ENCODE measurements around the gene GEMIN5.
"Not testable (repeated sequence)": the region's sequence is repeated elsewhere in the genome, so short reads cannot be mapped to it uniquely, and the experiment has no call there.

GEMIN5 gene, protein sequence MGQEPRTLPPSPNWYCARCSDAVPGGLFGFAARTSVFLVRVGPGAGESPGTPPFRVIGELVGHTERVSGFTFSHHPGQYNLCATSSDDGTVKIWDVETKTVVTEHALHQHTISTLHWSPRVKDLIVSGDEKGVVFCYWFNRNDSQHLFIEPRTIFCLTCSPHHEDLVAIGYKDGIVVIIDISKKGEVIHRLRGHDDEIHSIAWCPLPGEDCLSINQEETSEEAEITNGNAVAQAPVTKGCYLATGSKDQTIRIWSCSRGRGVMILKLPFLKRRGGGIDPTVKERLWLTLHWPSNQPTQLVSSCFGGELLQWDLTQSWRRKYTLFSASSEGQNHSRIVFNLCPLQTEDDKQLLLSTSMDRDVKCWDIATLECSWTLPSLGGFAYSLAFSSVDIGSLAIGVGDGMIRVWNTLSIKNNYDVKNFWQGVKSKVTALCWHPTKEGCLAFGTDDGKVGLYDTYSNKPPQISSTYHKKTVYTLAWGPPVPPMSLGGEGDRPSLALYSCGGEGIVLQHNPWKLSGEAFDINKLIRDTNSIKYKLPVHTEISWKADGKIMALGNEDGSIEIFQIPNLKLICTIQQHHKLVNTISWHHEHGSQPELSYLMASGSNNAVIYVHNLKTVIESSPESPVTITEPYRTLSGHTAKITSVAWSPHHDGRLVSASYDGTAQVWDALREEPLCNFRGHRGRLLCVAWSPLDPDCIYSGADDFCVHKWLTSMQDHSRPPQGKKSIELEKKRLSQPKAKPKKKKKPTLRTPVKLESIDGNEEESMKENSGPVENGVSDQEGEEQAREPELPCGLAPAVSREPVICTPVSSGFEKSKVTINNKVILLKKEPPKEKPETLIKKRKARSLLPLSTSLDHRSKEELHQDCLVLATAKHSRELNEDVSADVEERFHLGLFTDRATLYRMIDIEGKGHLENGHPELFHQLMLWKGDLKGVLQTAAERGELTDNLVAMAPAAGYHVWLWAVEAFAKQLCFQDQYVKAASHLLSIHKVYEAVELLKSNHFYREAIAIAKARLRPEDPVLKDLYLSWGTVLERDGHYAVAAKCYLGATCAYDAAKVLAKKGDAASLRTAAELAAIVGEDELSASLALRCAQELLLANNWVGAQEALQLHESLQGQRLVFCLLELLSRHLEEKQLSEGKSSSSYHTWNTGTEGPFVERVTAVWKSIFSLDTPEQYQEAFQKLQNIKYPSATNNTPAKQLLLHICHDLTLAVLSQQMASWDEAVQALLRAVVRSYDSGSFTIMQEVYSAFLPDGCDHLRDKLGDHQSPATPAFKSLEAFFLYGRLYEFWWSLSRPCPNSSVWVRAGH (N-terminal part only)

DNA sequence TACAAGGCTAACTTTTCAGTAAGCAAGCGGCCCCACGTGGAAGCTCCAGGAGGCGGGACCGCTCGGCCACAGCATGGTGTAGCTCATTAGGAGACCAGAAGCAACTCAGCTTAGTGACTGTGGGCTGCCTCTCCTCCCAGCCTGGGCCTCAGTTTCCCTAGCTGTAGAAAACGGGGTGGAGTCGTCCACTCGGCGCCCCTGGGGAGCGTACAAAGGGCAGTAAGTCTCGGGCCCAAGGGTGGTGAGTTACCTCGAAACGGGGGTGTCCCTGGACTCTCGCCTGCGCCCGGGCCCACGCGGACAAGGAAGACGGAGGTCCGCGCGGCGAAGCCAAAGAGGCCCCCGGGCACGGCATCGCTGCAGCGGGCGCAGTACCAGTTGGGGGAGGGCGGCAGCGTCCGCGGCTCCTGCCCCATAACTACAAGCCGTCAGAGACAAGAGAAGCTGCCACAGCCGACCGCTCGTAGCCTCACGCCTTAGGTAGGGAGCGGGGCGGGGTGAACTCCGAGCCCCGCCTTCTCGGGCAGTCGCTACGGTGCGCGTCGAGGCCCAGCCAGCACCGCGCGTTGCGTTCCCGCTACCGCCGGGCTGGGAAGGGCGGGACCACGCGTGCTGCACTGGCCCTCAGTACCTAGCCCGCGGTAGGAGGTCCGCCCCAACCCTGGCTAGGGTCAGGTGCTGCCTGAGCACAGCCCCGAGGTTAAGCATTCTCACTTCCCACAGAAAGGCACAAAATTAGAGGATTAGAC is at the start of gene GEMIN5:
Gene GEMIN5, minus strand, starts transcription at position 494 of the 749 bp plus-strand sequence. Its CDS starts 78 bp downstream, at position 416.
- peak; percentile 92 for DNase-seq

DNA sequence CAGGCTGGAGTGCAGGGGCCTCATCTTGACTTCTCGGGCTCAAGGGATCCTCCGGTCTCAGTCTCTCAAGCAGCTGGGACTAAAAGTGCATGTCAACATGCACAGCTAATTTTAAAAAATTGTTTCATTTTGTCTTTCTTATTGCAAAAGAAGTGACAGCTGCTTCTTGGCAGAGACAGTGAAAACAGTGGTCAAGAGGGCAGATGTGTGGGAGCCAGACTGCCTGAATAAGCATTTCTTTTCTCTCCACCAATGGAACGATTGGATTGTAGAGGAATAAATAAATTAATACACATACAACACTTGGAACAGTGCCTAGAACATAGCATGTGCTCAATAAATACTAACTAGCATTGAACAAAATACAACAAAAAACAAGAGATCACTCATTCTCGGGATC is 48.1 kb upstream of the GEMIN5 start:
- no peak for DNase-seq

DNA sequence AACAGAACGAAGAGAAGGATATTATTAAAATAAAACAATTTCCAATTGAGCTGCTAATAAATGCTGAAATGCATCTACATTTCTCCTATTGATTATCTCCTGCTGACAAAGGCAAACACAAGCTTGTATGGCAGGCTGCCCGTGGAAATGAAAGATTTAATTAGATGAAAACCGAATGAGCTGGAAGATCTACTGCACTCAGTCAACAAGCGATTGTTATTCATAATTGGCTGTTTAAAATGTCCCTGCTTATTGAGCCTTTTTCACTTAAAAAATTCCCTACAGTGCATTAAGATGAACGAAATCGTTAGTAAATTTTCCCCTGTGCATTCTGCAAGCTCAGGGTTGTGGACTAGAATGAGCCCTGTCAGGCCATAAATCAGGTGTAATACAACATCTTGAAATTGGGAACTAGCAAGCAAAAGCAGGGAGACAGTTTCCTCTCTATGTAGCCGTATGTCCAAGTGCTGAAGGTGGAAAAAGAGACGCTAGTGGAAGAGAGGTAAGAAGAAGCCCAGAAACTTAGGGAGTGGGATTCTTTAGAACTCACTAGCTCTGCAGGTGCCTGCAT is 47.0 kb upstream of the GEMIN5 start:
- no peak for DNase-seq

DNA sequence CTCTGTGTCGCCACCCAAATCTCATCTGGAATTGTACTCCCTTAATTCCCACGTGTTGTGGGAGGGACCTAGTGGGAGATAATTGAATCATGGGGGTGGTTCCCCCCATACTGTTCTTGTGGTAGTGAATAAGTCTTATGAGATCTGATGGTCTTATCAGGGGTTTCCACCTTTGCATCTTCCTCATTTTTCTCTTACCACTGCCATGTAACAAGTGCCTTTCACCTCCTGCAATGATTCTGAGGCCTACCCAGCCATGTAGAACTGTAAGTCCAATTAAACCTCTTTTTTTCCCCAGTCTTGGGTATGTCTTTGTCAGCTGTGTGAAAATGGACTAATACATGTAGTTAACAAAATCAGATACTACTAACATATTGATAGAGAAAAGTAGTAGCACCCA is 40.3 kb upstream of the GEMIN5 start:
- DNase-seq = not testable (repeated sequence)

DNA sequence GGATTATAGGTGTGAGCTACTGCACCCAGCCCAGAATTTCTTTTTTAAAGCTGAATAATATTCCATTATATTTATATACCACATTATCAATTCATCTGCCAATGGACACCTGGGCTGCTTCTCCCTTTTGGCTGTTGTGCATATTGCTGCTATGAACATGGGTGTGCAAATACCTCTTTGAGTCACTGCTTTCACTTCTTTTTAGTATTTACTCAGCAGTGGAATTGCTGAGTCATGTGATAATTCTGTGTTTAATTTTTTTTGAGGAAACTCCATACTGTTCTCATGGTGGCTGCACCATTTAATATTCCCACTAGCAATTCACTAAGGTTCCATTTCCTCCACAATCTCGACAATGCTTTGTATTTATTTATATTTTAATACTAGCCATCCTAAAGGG is 39.4 kb upstream of the GEMIN5 start:
- DNase-seq = no peak

DNA sequence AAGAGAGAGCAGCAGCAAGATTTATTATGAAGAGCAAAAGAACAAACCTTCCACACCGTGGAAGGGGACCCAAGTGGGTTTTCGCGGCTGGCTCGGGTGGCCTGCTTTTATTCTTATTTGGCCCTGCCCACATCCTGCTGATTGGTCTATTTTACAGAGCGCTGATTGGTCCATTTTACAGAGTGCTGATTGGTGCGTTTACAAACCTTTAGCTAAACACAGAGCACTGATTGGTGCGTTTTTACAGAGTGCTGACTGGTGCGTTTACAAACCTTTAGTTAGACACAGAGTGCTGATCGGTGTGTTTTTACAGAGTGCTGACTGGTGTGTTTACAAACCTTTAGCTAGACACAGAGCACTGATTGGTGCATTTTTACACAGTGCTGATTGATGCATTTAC is 38.1 kb upstream of the GEMIN5 start:
- not testable (repeated sequence) for DNase-seq

DNA sequence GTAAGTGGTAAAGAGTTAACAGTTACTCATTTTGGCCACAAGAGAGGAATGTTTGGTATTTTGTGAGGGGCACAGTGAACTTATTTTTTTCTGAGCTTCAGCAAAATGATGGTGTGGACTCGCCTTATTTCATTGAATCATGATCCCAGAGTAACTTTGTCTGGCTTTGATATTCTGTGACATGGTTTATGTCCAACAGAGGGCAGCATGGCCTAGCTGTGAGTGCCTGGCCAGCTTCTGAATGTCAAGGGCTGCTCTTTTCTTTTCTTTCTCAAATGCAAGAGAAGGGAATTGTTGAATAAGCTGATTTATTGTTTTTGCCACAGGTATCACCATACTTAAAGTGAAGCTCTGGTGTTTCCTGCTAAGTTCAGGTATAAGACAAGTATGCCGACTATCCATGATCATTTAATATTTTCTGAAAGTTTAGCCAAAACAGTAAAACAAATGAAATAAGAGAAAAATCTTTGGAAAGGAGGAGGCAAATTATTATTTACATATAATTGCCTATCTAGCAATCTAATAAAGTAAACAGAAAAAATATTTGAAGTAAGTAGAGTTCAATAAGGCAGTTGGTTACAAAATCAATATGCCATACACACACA is 34.6 kb upstream of the GEMIN5 start:
- DNase-seq = no peak

DNA sequence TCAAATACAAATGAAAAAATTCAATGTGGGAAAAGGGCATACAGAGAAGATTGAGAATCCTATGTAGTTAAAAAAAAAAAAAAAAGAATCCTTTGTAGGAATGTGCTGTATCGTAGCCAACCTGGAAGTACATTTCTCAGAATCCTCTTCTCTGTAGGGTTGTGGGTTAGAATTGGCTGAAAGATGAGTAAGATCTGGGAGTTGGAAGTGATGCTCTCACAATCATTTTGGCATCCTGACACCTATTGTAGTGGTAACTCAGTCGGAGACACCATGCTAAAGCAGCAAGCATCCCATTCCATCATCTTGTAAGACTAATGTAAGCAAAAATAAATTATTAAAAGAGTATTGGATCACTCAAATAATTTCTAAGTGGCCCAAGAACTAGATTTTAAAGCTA is 33.5 kb upstream of the GEMIN5 start:
- DNase-seq = no peak

DNA sequence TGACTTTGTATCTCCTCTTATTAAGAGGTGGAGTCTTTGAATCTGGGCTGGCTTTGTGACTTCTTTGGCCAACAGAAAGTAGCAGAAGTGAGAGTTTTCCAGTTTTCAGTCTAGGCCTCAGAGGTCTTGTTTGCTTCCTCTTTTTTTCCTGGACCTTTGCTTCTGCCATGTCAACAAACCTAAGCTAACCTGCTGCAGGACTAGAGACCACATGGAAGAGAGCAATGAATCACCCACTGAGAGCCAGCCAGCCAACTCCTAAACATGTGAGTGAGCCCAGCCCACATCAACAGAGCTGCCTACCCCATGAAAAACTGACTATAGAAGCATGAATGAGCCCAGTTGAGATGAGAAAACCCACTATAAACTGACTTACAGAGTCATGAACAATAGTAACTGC is 32.7 kb upstream of the GEMIN5 start:
- no peak for DNase-seq

DNA sequence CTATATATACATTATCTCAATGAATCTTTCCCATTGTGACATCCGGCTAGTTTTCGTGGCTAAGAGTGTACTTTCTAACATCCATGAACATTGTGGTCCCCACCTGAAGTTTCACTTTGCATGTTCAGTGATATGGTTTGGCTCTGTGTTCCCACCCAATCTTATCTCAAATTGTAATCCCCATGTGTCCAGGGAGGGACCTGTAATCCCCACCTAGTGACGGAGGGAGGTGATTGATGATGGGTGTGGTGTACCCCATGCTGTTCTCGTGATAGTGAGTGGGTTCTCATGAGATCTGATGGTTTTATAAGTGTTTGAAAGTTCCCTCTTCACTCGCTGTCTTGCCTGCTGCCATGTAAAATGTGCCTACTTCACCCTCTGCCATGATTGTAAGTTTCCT is 30.9 kb upstream of the GEMIN5 start:
- no peak for DNase-seq

DNA sequence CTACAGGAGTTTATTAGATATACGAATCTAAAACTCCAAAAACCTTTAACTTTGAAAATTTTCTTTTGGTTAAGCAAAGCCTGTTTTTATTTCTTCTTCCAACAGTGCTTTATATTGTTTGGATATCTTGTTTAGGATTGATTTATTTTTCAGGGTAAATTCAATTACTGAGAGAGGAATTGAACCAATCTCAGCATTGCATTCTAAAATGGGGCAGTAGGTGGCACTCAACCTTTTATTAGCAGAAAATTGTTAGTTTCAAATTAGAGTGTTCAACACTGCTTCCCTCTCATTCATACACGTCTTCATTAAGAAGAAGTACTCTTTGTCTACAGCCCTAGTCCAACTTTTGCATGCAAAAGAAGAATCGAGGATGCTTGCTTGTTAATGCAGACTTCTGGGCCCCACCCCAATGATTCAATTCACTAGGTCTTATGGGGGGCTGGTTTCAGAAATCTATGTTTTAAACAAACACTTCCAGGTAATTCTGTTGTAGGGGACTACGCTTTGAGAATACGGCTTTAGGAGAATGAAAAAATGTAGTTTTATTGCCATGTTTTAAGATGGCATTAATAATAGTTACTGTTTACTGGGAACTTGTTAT is 29.5 kb upstream of the GEMIN5 start:
- DNase-seq = no peak

DNA sequence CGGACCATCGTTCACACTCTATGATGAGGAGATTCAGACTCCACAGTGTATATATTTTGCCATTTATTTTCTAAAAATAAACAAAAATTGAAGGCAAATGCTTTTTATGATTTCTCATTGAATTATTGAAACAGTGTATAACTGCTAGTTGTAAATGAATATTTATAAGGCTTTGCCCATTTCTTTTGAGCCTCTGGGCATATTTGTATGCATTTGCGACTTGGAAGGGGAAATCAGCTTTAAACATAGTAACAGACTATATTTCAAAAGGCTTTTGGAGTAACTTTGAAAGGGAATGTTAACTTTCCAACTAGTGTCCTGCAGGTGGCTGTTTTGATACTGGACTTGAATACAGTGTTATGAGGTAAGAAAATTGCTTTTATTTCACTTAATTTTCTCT is 28.9 kb upstream of the GEMIN5 start:
- no peak for DNase-seq

DNA sequence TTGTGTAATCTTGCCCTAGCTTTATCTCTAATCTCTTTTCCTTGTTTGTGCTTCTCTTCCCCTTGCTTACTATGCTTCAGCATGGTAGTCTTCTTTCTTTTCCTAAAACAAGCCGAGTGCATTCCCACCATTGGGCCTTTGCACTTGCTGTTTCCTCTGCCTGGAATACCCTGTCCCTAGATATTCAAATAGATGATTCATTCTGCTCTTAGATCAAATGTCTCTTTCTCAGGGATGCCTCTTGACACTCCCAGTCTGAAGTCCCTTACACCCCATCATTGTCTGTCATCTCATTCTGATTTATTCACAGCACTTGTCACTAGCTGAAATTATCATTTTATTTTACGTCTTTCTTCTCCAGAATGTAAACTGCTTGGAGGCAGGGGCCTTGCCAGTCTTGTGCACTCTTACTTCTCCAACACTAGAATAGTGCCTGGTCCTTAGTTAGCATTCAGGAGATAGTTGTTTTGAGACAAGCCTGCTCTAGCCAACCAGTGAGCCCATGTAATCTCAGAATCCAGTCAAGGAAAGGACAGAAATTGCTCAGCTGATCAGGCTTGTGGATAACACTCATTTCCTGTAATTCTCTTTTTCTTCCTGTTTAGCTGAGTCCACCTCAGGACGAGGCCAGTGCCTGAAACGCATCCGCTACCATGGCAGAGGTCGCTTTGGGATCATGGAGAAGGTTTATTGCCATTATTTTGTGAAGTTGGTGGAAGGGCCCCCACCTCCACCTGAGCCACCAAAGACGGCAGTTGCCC is 28.2 kb upstream of the GEMIN5 start:
- DNase-seq = no peak

DNA sequence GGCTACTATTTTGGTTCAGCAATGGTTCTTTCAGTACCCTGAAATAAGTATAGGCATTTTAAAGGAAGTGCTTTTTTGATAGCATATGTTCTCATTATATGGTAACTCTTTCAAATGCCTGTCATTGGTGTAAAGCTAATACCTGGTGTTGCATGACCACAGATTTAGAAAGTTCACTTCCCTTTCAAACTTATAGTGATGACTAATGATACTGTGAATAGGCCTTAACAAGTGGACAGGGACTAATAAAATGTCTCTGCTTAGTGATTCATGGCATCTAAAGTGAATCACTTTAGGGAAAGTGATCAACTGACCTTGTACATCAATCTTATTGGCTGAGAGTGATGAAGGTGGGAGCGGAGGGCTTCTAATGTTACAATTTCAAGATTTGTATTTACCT is 24.5 kb upstream of the GEMIN5 start:
- DNase-seq = no peak

DNA sequence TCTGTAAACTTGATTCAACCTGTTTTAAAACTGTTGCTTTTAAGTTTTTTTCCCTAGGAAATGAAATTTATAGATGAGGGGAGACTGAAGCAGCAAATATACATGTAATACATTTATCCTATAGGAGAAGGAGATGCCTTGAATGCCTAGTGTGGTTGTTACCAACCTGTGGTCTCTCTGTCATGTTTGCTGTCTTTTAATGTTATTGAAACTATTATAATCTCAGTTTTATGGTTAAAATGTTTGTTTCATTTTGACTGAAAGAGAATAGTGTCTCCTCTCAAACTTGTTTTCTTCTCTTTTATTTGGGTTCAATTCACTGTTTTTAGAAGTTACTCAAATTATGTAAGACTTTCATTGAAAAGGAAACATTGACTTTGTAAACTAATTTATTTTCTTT is 18.7 kb upstream of the GEMIN5 start:
- no peak for DNase-seq

DNA sequence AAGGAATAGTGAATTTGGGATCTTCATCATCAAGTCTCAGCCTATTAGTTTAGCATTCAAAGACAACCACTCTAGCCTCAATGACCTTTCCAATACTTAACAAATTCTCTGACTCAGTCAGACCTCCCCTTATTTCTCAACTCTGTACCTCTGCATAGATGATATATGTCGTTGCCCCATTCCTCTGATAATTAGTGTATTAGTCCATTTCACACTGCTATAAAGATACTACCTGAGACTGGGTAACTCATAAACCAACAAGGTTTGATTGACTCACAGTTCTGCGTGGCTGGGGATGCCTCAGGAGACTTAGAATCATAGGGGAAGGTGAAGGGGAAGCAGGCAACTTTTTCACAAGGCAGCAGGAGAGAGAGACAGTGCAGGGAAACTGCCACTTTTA is 11.8 kb upstream of the GEMIN5 start:
- no peak for DNase-seq

DNA sequence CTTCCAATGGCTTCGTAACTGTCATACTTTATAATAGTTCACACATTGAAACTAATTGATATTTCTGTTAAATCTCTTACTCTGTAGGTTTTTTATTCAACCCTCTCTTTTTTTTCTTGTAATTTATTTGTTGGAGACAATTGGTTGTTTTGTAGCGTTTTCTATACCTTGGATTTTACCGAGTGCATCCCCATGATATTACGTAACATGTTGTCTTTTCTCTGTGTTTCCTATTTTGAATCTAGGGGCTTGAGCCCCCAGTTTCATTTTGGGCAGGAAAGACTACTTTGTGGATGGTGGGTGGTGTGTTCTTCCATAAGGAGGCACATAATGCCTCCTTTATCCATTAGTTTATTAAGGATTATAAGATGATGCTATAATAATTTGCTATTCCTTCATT is 10.3 kb upstream of the GEMIN5 start:
- DNase-seq = no peak

DNA sequence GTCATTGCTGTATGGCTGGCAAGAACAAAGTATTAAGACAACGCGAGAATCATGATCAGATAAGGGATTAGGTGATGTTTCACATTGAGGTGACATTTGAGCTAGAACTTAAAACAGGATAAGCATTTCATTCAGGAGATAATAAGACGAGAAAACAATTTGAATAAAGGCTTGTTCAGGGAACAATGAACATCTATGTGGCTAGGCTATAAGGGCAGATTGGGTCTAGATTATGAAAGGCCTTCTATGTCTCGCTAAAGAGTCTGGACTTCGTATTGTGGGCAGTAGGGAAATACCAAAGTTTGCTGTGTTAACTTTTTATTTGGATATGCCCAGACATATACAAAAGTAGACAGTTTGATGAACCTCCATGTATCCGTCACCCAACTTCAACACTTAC is 9.8 kb upstream of the GEMIN5 start:
- DNase-seq = no peak

DNA sequence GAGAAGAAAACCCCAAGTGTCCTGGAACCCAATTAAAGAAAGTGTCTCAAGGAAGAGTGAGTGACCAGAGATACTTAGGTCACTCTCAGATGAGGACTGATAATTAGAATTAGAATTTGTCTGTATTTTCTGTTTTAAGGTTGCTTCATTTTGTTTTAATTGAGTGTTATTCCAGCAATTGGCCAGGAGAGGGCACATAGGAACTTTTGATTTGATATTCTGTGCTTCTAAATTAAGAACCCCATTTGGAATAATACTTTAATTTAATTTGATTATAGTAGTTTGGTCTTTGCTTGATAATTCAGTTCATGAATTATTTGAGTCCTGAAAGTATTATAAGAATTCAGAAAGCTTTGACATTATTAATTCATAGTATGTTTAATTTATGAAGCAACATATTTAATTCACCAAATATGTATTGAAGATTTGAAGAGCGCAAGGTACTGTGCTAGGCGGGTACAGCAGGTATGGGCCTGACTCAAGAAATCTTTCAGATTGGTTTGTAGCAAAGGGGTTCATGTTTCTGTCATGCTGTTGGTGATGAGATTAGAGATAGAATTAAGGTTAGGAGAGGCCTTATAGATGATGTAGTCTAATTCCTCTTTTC is 7.8 kb upstream of the GEMIN5 start:
- DNase-seq = no peak

DNA sequence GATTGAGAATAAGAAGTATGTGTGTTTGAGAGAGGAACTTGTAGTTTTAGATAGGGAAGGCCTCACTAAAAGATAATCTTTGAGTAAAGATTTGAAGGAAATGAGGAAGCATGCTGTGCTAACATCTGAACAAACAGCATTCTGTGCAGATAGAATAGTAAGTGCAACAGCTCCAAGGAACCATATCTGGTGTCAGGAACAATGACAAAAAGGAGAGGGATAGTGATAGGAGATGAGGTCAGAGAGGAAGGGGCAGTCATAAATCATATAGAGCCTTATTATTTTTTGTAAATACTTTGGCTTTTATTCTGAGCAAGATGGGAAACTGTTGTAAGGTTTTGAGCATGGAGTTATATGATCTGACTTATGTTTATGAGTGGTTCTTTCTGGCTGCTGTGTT is 6.7 kb upstream of the GEMIN5 start:
- no peak for DNase-seq

All from 8988T (cell line).